Colonic mucosa (tissue), 4 donors: ENCODE data around the gene SCARF2. TPM values are rescaled to one million over a fixed set of nuclear protein-coding genes. Genes with fewer than 3 reads are reported as not detected.

Experiments
- DNase-seq: peaks from one replicate; pipeline ENCODE4 v3.0.0-alpha.2; 2020
- H3K27ac ChIP-seq: fragments of 200-600 bp; one replicate; pipeline ENCODE4 v1.8.0; 2021
- H3K27me3 ChIP-seq: fragments of 200-600 bp; one replicate; pipeline ENCODE4 v1.8.0; 2021
- H3K36me3 ChIP-seq: fragments of 200-600 bp; one replicate; pipeline ENCODE4 v1.8.0; 2021
- H3K4me1 ChIP-seq: fragments of 200-600 bp; one replicate; pipeline ENCODE4 v1.8.0; 2021; ENCODE audit warnings: mild to moderate bottlenecking
- H3K4me3 ChIP-seq: fragments of 200-600 bp; one replicate; pipeline ENCODE4 v1.8.0; 2021
- H3K9ac ChIP-seq, 2 donors: one replicate each; pipeline ENCODE4 v1.7.0; 2013; ENCODE audit warnings: control low read depth in 2 of 2, low read depth in 2 of 2, low read length in 2 of 2
- H3K9me3 ChIP-seq: fragments of 200-600 bp; one replicate; pipeline ENCODE4 v1.8.0; 2021
- CTCF ChIP-seq: fragments of 200-600 bp; IDR thresholded peaks from one replicate; pipeline ENCODE4 v1.8.0; 2022; ENCODE audit warnings: antibody characterized with exemption, mild to moderate bottlenecking
- intact Hi-C: fragments of 100-400 bp; cut with DNase I; formaldehyde crosslinking; loops from one replicate; pipeline ENCODE4 v1.14.1; 2022
- total RNA-seq, 2 donors: library from RNA; stranded (reverse); fragmentation: NEBNext Ultra II Directional in 1 of 2; extraction: Animal tissue kit (Norgen Biotek cat#: 25700) in 1 of 2; gene quantifications; one replicate each; pipeline ENCODE4 v1.2.1, GENCODE V29; 2021
- donor health status: healthy.
- donor health status: DM: no; HTN: no; CAD: no.
- donor health status: DM: no; HTN: no; CAD: no.

SCARF2 gene
- total RNA-seq, 2 donors from 2014 or later: 0.91 to 3.1 TPM

GRCh38 chr22:20391222-20391621 lies 46.4 kb downstream of the SCARF2 start:
- H3K27ac ChIP-seq: no peak overlapping the region
- H3K27me3 ChIP-seq: no peaks in the 10 kb centered on the region
- H3K9me3 ChIP-seq: no peaks in the 10 kb centered on the region
- no peak overlapping the region for H3K4me3 ChIP-seq
- no peak for TF ChIP-seq CTCF
- intact Hi-C loops: no loop called here
- no peak overlapping the region for H3K9ac ChIP-seq
- H3K4me1 ChIP-seq: peaks cover 7% of the 10 kb centered on the region
- DNase-seq: no peak
- H3K36me3 ChIP-seq: no peaks in the 10 kb centered on the region

- intact Hi-C loops: no loop called here
- Histone ChIP-seq H3K27ac (no peak overlapping the region), H3K27me3 (no peaks in the 10 kb centered on the region), H3K36me3 (no peaks in the 10 kb centered on the region), H3K9me3 (no peaks in the 10 kb centered on the region), H3K4me1 (peaks cover 7% of the 10 kb centered on the region), H3K4me3 (no peak overlapping the region), H3K9ac (no peak overlapping the region)
- no peak for DNase-seq
- TF ChIP-seq CTCF: no peak
Observed at GRCh38 chr22:20390394-20390907, 47.2 kb downstream of the SCARF2 start.

GRCh38 chr22:20389288-20389687 lies 48.3 kb downstream of the SCARF2 start:
- DNase-seq: no peak
- no peak overlapping the region for H3K4me3 ChIP-seq
- no peak overlapping the region for H3K27ac ChIP-seq
- intact Hi-C loops: no loop called here
- H3K36me3 ChIP-seq: no peaks in the 10 kb centered on the region
- no peaks in the 10 kb centered on the region for H3K27me3 ChIP-seq
- no peak overlapping the region for H3K9ac ChIP-seq
- H3K9me3 ChIP-seq: no peaks in the 10 kb centered on the region
- TF ChIP-seq CTCF: no peak
- no peaks in the 10 kb centered on the region for H3K4me1 ChIP-seq

- intact Hi-C loops: no loop called here
- DNase-seq: no peak
- H3K9me3 ChIP-seq: no peaks in the 10 kb centered on the region
- no peak for TF ChIP-seq CTCF
- no peaks in the 10 kb centered on the region for H3K36me3 ChIP-seq
- no peaks in the 10 kb centered on the region for H3K4me1 ChIP-seq
- no peaks in the 10 kb centered on the region for H3K27me3 ChIP-seq
- no peak overlapping the region for H3K9ac ChIP-seq
- no peak overlapping the region for H3K4me3 ChIP-seq
- no peak overlapping the region for H3K27ac ChIP-seq
Observed at GRCh38 chr22:20388200-20388599, 49.4 kb downstream of the SCARF2 start.

- Histone ChIP-seq H3K9ac (no peak overlapping the region), H3K27me3 (no peaks in the 10 kb centered on the region), H3K27ac (no peak overlapping the region), H3K4me1 (no peaks in the 10 kb centered on the region), H3K36me3 (no peaks in the 10 kb centered on the region), H3K9me3 (no peaks in the 10 kb centered on the region), H3K4me3 (no peak overlapping the region)
- TF ChIP-seq CTCF: no peak
- DNase-seq: no peak
- intact Hi-C loops: no loop called here
Observed at GRCh38 chr22:20386972-20387371, 50.7 kb downstream of the SCARF2 start.
